Endodermal cell (in vitro differentiated cells): ENCODE measurements around the gene PLA2G4D. TPM values are rescaled to one million over a fixed set of nuclear protein-coding genes. Genes with fewer than 3 reads are reported as not detected.

Experiments
- DNase-seq: peaks from one replicate; pipeline ENCODE4 v3.0.0-alpha.2; 2017
- H3K27ac ChIP-seq: 2 replicates; pipeline ENCODE4 v1.5.1; 2013; ENCODE audit warnings: mild to moderate bottlenecking, low read depth, low read length, moderate library complexity
- H3K27me3 ChIP-seq: 2 replicates; pipeline ENCODE4 v1.6.1; 2013; ENCODE audit warnings: mild to moderate bottlenecking, low read length, moderate library complexity; ENCODE audit not compliant: insufficient read depth, control insufficient read depth, poor library complexity, severe bottlenecking
- H3K36me3 ChIP-seq: 2 replicates; pipeline ENCODE4 v1.7.0; 2013; ENCODE audit warnings: mild to moderate bottlenecking, low read length, moderate library complexity; ENCODE audit not compliant: control insufficient read depth, insufficient read depth
- H3K4me1 ChIP-seq: one replicate; pipeline ENCODE4 v1.7.0; 2013; ENCODE audit warnings: low read length; ENCODE audit not compliant: control insufficient read depth, insufficient read depth
- H3K4me3 ChIP-seq: 2 replicates; pipeline ENCODE4 v1.5.1; 2013; ENCODE audit warnings: mild to moderate bottlenecking, low read length, moderate library complexity
- H3K9ac ChIP-seq: 2 replicates; pipeline ENCODE4 v1.6.1; 2013; ENCODE audit warnings: mild to moderate bottlenecking, low read length, moderate library complexity; ENCODE audit not compliant: poor library complexity, severe bottlenecking; ENCODE audit errors: extremely low read depth
- H3K9me3 ChIP-seq: 2 replicates; pipeline ENCODE4 v1.6.1; 2013; ENCODE audit warnings: mild to moderate bottlenecking, low read length, moderate library complexity; ENCODE audit not compliant: control insufficient read depth
- H3K27ac Mint-ChIP-seq: 2 replicates; pipeline ENCODE4 v1.8.0; 2020; ENCODE audit warnings: mixed read lengths
- H3K27me3 Mint-ChIP-seq: 2 replicates; pipeline ENCODE4 v1.8.0; 2021; ENCODE audit warnings: mild to moderate bottlenecking, mixed read lengths; ENCODE audit not compliant: insufficient read depth
- H3K36me3 Mint-ChIP-seq: 2 replicates; pipeline ENCODE4 v1.8.0; 2020; ENCODE audit warnings: low read depth, mixed read lengths
- H3K4me1 Mint-ChIP-seq: 2 replicates; pipeline ENCODE4 v1.8.0; 2020; ENCODE audit warnings: mixed read lengths
- H3K4me3 Mint-ChIP-seq: 2 replicates; pipeline ENCODE4 v1.8.0; 2020; ENCODE audit warnings: mild to moderate bottlenecking, moderate library complexity, mixed read lengths
- H3K9me3 Mint-ChIP-seq: 2 replicates; pipeline ENCODE4 v1.8.0; 2020; ENCODE audit warnings: mild to moderate bottlenecking, mixed read lengths
- WGBS, 2 experiments: methylation state at CpG; one replicate each; pipeline versions ENCODE4 v1.1.5 to v1.1.7; 2013; ENCODE audit warnings: missing lambda C conversion rate in 2 of 2, mixed read lengths in 1 of 2; ENCODE audit not compliant: insufficient coverage in 1 of 2, insufficient read length in 1 of 2; 5-methylcytosine and 5-hydroxymethylcytosine counted together
- total RNA-seq, 2 donors: library from RNA; stranded (reverse); fragmentation: NEBNext Ultra II Directional in 1 of 2; extraction: Animal tissue kit (Norgen Biotek cat#: 25700) in 1 of 2; gene quantifications; 2 replicates in 1 of 2; 3 replicates in 1 of 2; pipeline ENCODE4 v1.2.1, GENCODE V29; 2021
- TF ChIP-seq, protein P1 (sequence below): fragments of 200-600 bp; sonication (generic); conservative IDR thresholded peaks from 2 replicates; pipeline ENCODE4 v1.5.0; 2021; ENCODE audit warnings: antibody characterized with exemption, mild to moderate bottlenecking

PLA2G4D gene
- total RNA-seq, 2 donors from 2014 or later: not detected

DNA sequence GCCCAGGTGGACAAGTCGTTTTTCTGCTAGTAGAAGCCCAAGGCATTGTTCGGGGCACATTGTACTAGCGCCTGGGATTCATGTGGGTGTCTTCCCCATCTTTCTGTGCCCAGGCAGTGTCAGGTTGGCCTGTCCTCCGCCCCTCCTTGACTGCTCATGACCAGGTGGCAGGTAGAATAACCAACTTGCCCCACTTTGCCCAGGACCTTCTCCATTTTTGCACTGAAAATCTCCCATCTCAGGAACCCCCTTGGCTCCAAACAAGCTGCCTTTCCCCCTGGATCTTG lies 33.9 kb downstream of the PLA2G4D start:
- Mint-ChIP-seq H3K27me3 (peaks cover 14% of the 10 kb centered on the region), H3K4me1 (no peaks in the 10 kb centered on the region), H3K9me3 (no peaks in the 10 kb centered on the region), H3K4me3 (no peak overlapping the region), H3K36me3 (no peaks in the 10 kb centered on the region), H3K27ac (no peak overlapping the region)
- Histone ChIP-seq H3K4me3 (no peak overlapping the region), H3K27me3 (no peaks in the 10 kb centered on the region), H3K9ac (no peak overlapping the region), H3K4me1 (peaks cover 3% of the 10 kb centered on the region), H3K9me3 (no peaks in the 10 kb centered on the region), H3K36me3 (no peaks in the 10 kb centered on the region), H3K27ac (no peak overlapping the region)
- DNase-seq: no peak
- TF ChIP-seq, protein P1, sequence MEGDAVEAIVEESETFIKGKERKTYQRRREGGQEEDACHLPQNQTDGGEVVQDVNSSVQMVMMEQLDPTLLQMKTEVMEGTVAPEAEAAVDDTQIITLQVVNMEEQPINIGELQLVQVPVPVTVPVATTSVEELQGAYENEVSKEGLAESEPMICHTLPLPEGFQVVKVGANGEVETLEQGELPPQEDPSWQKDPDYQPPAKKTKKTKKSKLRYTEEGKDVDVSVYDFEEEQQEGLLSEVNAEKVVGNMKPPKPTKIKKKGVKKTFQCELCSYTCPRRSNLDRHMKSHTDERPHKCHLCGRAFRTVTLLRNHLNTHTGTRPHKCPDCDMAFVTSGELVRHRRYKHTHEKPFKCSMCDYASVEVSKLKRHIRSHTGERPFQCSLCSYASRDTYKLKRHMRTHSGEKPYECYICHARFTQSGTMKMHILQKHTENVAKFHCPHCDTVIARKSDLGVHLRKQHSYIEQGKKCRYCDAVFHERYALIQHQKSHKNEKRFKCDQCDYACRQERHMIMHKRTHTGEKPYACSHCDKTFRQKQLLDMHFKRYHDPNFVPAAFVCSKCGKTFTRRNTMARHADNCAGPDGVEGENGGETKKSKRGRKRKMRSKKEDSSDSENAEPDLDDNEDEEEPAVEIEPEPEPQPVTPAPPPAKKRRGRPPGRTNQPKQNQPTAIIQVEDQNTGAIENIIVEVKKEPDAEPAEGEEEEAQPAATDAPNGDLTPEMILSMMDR: no peak
- WGBS, 2 experiments: 91 to 94% methylated on average over 3 to 4 of the region's 4 CpGs

DNA sequence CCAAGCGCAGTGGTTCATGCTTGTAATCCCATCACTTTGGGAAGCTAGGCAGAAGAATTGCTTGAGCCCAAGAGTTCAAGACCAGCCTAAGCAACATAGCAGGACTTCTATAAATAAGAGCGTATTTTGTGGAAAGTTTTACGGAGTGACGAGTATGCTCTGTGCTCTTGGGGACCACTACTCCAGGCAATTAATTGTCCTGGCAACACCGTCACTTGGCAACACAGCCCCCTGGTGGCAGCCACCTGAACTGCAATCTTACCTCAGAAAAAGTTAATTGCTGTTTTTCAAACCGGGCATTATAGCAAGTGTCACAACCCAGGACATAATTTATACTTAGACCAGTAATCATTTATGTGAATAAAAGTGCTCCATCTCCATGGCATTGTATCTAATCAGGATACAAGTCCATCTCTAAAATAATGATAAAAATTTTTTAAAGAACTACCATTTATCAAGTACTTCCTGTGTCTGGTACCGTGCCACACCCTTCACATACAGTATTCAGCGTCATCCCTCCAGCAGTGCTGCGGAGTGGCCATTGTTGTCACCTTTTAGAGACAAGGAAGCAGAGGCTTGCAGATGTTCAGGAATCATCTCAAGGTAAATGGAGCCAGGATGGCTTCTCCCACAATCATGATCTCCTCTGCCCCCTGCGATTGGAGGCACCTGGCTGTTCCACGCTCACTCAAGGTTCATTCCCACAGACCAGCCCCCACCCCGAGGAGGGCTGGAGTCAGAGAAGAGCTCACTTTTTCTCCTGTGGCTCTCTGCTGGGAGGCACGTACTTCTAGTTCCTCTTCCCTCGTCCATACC lies 34.5 kb downstream of the PLA2G4D start:
- H3K4me3 Mint-ChIP-seq: no peak overlapping the region
- no peaks in the 10 kb centered on the region for H3K27me3 ChIP-seq

DNA sequence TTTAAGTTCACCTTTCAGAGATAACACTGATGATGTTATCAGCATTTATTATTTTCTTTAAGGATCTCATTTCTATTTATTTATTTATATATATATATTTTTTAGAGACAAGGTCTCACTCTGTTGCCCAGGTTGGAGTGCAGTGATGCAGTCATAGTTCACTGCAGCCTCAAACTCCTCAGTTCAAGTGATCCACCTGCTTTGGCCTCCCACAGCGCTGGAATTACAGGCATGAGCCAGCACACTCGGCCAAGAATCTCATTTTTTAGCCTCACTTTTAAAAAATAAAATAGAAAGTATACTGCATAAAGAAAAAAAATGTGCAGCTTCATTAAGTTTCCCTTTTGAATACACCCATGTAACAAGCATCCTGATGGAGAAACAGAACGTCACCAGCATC lies 35.6 kb downstream of the PLA2G4D start:
- TF ChIP-seq, protein P1: no peak
- Histone ChIP-seq H3K36me3 (no peaks in the 10 kb centered on the region), H3K27ac (no peak overlapping the region), H3K9ac (no peak overlapping the region), H3K27me3 (no peaks in the 10 kb centered on the region), H3K9me3 (no peaks in the 10 kb centered on the region), H3K4me3 (no peak overlapping the region), H3K4me1 (peaks cover 3% of the 10 kb centered on the region)
- Mint-ChIP-seq H3K9me3 (no peaks in the 10 kb centered on the region), H3K4me3 (no peak overlapping the region), H3K27me3 (peaks cover 14% of the 10 kb centered on the region), H3K36me3 (no peaks in the 10 kb centered on the region), H3K27ac (no peak overlapping the region), H3K4me1 (no peaks in the 10 kb centered on the region)
- DNase-seq: no peak
- 75 to 88% methylated on average over 1 to 3 of the region's 3 CpGs for WGBS, 2 experiments

More for the DNA sequence above, 34.5 kb downstream of the PLA2G4D start:
- Mint-ChIP-seq H3K4me1 (no peaks in the 10 kb centered on the region), H3K36me3 (no peaks in the 10 kb centered on the region), H3K9me3 (no peaks in the 10 kb centered on the region), H3K27ac (no peak overlapping the region), H3K27me3 (peaks cover 14% of the 10 kb centered on the region)
- no peaks in the 10 kb centered on the region for H3K36me3 ChIP-seq
- no peak overlapping the region for H3K9ac ChIP-seq
- 59 to 61% methylated on average over 9 to 14 of the region's 14 CpGs for WGBS, 2 experiments
- peaks cover 3% of the 10 kb centered on the region for H3K4me1 ChIP-seq
- DNase-seq: peak; percentile 92
- H3K4me3 ChIP-seq: no peak overlapping the region
- TF ChIP-seq, protein P1: peak; percentile 97
- H3K27ac ChIP-seq: no peak overlapping the region
- no peaks in the 10 kb centered on the region for H3K9me3 ChIP-seq
